ENCODE data around the gene ZCCHC24. TPM values are rescaled to one million over a fixed set of nuclear protein-coding genes. Genes with fewer than 3 reads are reported as not detected.

ZCCHC24 gene
- total RNA-seq (2021), result 6.0 and 6.3 TPM in 2 replicates
- Bru-seq, nascent RNA, result percentile 49 among the genes with signal in this experiment
- BruChase-seq, experiment 1, labeled RNA remaining after a 2-hour chase, result percentile 49 among the genes with signal in this experiment
- BruChase-seq, experiment 2, labeled RNA remaining after a 6-hour chase, result percentile 48 among the genes with signal in this experiment
- long read RNA-seq, full-length matches to known transcripts, result 2 of 6 reads
- long read RNA-seq, partial matches to known transcripts, result 0 of 6 reads
- long read RNA-seq, other reads (novel, unspliced or antisense), result 4 of 6 reads

- Histone ChIP-seq H3K4me3 (peak within 1 kb of the TSS; percentile 81), H3K4me1 (replicated peaks; ENCODE audit: insufficient read depth) (peaks cover 47% of the 10 kb centered on the region), H3K36me3 (ENCODE audit: low read depth) (no peaks in the 10 kb centered on the region), H4K20me1 (ENCODE audit: insufficient read depth) (no peaks in the 10 kb centered on the region), H3K9me3 (ENCODE audit: insufficient read depth, low read depth) (no peaks in the 10 kb centered on the region), H3K27me3 (ENCODE audit: insufficient read depth, low read depth) (no peaks in the 10 kb centered on the region), H3K9me2 (ENCODE audit: insufficient read depth) (no peaks in the 10 kb centered on the region), H3K79me2 (ENCODE audit: low read depth) (peaks cover 17% of the 10 kb centered on the region), H3K27ac (no peak within 1 kb of the TSS), H2AFZ (peak within 1 kb of the TSS; percentile 82), H3K4me2 (peak within 1 kb of the TSS; percentile 100), H3F3A (ENCODE audit: insufficient read depth, low read depth) (peaks cover 25% of the 10 kb centered on the region; the same call in 1 of the 2 replicates)
- no TSS peak for BruUV-seq (replicated peaks)
- peak; percentile 92 to 99 for DNase-seq
- POLR2A ChIA-PET (ENCODE audit: unreplicated experiment), result interaction anchor here (0.5 to 0.7 kb wide), 4 partner anchors 18 to 1011 kb away, joined by 4 to 12 read pairs (median 8); no protein-coding TSS in a partner anchor
- intact Hi-C loops (cut with micrococcal nuclease; ENCODE audit: unreplicated experiment), result loop anchor here (2.0 to 10.0 kb wide), 3 partner anchors 43 to 291 kb away; no protein-coding TSS in a partner anchor
- no peak for TF ChIP-seq EZH2 (IDR thresholded peaks at IDR 0.05; ENCODE audit: low read depth)
- no peak for TF ChIP-seq CTCF (conservative IDR thresholded peaks at IDR 0.05)
- CTCF ChIA-PET, result interaction anchor here (1.3 kb wide), 1 partner anchor 46 kb away, joined by 3 read pairs; no protein-coding TSS in a partner anchor
These were observed at the start of gene ZCCHC24 for GRCh38 chr10:79445161-79445976. ZCCHC24 (minus strand) TSS chr10:79445624; CDS start chr10:79445440, 184 bp downstream.

DNA sequence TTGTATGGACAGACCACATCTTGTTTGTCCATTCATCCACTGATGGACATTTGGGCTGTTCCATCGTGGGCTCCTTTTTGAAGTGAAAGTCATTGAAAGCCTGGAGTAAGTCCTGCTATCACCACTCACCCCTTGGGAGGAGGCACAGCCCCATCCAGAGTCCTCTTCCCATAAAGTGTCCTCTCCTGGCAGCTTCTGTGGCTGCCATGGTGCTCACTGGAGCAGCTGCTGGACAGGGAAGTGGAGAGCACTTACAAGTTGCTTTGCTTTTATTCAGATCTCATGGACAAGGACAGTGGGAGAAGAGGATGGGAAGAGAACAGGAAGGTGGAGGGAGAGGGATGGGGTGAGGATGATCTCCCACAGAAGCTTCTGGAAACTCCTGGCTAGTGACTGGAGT, 48.4 kb upstream of the ZCCHC24 start:
- Histone ChIP-seq H3K9me2 (ENCODE audit: insufficient read depth) (no peaks in the 10 kb centered on the region), H3K27me3 (ENCODE audit: insufficient read depth, low read depth) (peaks cover 29% of the 10 kb centered on the region), H4K20me1 (ENCODE audit: insufficient read depth) (no peaks in the 10 kb centered on the region), H3K27ac (no peak overlapping the region), H3K4me3 (no peak overlapping the region), H3K4me2 (no peak overlapping the region), H3K9me3 (ENCODE audit: insufficient read depth, low read depth) (no peaks in the 10 kb centered on the region), H3K79me2 (ENCODE audit: low read depth) (no peaks in the 10 kb centered on the region), H3K4me1 (replicated peaks; ENCODE audit: insufficient read depth) (peaks cover 3% of the 10 kb centered on the region; the same call in 1 of the 2 replicates), H2AFZ (no peak overlapping the region), H3F3A (ENCODE audit: insufficient read depth, low read depth) (no peaks in the 10 kb centered on the region), H3K36me3 (ENCODE audit: low read depth) (no peaks in the 10 kb centered on the region)
- no TSS peak for BruUV-seq (replicated peaks)
- ChIA-PET POLR2A (ENCODE audit: unreplicated experiment) (no interaction called here), CTCF (no interaction called here)
- DNase-seq, result peak in 1 of 2 experiments; percentile 8
- TF ChIP-seq EZH2 (IDR thresholded peaks at IDR 0.05; ENCODE audit: low read depth), result no peak
- no peak for TF ChIP-seq CTCF (conservative IDR thresholded peaks at IDR 0.05)
- intact Hi-C loops (cut with micrococcal nuclease; ENCODE audit: unreplicated experiment), result no loop called here

- Histone ChIP-seq H3K9me2 (ENCODE audit: insufficient read depth) (no peaks in the 10 kb centered on the region), H3K9me3 (ENCODE audit: insufficient read depth, low read depth) (no peaks in the 10 kb centered on the region), H3K27me3 (ENCODE audit: insufficient read depth, low read depth) (peaks cover 20% of the 10 kb centered on the region), H3K79me2 (ENCODE audit: low read depth) (no peaks in the 10 kb centered on the region), H4K20me1 (ENCODE audit: insufficient read depth) (no peaks in the 10 kb centered on the region), H3K27ac (no peak overlapping the region), H3F3A (ENCODE audit: insufficient read depth, low read depth) (no peaks in the 10 kb centered on the region), H3K4me1 (replicated peaks; ENCODE audit: insufficient read depth) (peaks cover 12% of the 10 kb centered on the region), H3K36me3 (ENCODE audit: low read depth) (no peaks in the 10 kb centered on the region), H3K4me2 (no peak overlapping the region), H3K4me3 (no peak overlapping the region), H2AFZ (no peak overlapping the region)
- POLR2A ChIA-PET (ENCODE audit: unreplicated experiment), result no interaction called here
- no TSS peak for BruUV-seq (replicated peaks)
- TF ChIP-seq CTCF (conservative IDR thresholded peaks at IDR 0.05) (no peak), EZH2 (IDR thresholded peaks at IDR 0.05; ENCODE audit: low read depth) (no peak)
- no peak for DNase-seq
- CTCF ChIA-PET, result no interaction called here
- intact Hi-C loops (cut with micrococcal nuclease; ENCODE audit: unreplicated experiment), result no loop called here
These were observed 47.4 kb upstream of the ZCCHC24 start for GRCh38 chr10:79492839-79493238.

All from PC-9 (cell line).